ENCODE data around the gene PFKM.

Gene PFKM

DNA sequence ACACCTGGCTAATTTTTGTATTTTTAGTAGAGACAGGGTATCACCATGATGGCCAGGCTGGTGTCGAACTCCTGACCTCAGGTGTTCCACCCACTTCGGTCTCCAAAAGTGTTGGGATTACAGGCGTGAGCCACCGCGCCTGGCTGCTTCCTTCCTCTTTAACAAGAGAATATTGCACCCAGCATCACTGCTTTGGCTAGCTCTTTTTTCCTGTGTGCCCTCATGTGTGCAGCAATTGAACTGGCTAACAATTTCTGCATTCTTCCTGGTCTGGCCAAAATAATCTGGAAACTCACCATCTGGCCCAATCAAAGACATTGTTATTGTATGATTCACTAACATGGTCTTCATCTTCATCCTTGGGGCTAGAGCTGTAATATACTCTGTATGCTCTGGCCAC is 40.9 kb downstream of the PFKM start:
- no peak for DNase-seq

DNA sequence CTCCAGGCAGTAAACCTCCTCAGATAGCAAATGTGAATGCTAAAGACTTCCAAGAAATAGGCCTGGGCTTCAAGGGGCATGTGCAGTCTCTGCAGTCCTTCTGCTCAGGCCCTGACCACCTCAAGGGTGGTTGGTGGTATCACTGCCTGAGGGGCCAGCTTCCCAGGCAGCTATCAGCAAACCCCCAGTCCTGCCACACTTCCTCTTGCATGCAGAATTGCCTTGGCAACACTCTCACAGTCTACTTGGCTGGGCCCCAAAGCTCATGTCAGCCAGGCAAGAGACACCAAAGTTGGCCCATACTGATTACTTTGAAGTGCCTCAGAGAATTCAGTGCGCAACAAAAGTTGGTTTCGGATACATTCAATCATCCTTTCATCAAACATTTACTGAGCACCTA is 41.6 kb downstream of the PFKM start:
- peak; percentile 96 for DNase-seq

DNA sequence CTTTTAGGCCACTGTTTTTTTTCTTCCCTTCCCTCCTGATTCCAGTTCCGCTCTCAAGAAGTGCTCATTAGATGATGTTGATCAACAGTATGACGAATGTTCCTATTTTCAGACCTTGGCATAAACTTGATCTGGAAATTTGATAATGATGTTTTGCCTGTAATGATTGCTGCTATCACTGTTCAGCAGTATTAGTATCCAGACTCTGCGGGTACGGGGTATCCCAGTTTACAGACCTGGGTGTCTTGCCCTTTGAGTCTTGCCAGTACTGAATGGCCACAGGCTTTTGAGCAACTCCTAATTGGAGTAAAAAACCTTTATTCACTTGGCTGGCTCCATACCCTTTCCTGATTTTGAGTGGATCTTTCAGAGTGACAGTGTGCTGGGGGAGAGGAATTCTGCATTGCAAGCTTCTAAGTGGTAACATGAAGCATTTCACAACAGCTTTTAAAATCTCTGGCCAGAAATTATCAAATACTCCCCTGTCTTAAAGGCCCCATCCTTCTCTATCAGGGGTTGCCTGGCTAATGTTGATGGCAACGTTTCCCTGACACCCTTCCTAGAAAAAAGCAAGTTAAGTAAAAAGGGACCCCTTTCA is 44.1 kb downstream of the PFKM start:
- DNase-seq: peak; percentile 19

DNA sequence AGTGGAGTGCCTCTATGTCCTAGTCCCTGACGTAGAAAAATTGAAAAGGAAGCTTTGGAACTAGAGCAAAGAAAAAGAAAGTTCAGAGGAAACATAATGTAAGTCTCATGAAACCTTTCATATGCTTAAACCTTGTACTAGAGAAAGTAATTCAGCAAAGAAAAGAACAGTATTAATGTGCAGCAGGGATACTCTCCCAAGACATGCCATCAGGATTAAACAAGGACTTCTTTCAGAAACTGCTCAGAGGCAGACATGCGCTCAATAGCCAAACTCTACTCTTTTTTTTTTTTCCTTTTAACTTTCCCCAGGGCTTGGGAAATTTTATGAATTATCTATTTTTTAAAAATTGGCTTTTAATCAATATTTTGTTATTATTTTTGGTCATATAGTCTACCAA is 45.3 kb downstream of the PFKM start:
- DNase-seq: no peak

DNA sequence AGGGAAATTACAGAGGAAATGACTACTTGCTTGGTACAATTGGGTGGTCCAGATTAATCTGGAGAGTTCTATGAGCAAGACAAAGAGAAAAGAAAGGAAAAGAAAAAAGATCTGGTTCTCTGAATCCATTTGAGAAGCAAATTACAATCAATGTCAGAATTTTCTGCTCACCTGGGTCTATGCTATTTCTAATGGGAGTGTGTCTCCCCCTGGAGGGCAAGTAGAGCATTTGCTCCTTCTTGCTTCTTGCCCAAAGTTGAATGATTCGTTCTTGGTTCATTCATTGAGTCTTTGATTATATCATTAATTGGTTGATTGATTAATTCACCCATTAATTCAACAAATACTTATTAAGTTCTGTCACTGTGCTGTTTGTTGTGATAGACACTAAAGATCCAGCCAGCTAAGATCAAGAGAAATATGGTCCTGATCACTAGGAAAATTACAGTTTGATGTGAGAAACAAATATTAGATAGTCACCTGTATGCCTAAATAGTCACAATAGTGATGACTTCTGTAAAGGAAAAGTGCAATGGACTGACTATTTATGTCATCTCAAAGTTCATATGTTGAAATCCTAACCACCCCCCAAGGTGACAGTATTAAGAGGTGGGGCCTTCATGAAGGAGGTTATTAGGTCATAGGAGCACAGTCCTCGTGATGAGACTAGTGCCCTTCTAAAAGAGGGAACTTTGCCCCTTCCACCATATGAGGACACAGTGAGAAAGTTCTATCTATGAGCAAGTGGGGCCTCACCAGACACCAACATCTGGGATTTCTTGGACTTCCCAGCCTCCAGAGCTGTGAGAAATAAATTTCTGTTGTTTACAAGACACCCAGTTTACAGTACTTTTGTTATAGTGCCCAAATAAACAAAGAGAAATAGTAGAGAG is 46.2 kb downstream of the PFKM start:
- DNase-seq: peak; percentile 75

DNA sequence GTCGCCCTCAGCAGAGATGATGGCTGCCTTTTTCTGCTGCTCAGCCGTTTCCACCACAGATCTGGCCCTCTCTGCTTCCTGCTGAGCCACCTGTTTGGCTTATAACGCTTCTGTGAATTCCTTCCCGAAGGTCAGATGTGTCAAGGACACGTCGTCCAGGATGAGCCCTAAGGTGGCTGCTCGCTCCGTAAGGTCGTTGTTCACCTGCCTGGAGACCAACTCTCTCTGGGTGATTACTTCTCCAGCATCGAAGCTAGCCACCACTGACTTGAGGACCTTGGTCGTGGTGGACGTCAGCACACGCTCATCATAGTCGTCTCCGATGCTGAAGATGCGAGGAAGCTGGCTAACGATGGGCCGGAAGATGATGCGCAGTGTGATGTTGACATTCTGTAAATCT is 49.8 kb downstream of the PFKM start:
- no peak for DNase-seq

DNA sequence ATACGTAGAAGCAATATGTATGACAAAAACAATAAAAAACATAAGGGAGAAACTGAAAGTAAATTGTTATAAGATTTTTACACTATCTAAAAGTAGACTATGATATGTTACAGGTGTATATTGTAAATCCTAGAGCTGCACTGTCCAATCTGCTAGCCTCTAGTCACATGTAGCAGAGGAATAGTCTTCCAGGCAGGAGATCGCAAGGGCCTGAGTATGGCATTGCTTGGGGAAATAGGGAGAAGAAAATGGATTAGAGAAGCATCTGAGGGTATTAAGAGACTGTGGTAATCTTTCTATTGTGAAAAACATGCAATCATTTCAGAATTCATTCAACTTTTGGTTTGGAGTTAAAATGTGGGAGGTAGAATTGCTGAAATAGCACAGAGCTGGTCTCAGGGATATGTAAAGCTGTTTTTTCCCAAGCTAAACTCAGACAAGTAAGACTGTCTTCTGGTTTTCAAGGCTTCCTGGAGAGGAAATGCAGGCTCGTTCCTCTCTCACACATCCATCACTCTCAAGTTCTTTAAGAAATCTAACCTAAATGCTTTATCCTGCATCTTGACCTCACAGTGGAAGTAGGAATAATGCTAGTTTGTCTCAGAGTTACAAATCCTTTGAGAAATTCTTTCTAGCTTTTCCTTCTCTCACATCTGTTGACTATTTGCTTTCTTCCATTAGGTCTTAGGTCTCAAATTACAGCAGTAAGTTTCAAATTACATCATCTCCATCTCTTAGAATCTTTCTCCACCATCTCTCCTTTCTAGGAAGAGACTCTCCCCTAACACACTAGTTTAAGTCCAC is 56.7 kb downstream of the PFKM start:
- DNase-seq: peak; percentile 87

DNA sequence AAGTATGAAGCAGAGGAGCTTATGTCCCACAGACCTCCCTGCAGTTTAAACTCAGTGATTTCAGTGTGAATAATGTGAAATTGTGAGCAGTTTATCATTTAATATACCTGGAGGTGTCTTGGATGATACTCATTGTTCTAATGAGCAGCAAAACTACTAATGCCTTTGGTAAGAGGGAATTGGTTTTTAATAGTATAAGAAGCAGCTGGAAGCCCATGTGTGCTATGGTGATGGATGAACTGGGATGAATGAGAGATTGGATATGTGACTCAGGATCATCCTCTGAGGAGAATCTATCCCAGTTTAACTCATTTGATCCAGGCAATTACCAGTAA is 57.2 kb downstream of the PFKM start:
- DNase-seq: no peak

DNA sequence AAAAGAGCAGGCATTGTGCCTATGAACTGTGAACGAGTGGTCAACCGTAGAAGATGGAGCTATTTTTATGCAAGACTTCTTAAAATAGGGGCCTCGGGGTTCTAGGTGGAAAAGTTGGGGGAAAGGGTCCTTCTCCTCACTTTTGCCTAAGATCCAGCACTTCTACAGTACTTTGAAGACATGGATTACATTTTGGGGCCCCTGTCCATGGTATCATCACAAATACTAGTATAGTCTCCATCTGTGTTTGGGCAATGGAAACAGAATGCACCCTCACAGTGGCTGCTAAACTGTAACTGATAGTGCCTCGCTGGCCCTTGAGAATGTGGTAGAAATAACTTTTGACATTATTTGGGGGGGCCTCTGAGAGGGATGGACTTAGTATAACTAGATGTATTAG is 58.8 kb downstream of the PFKM start:
- DNase-seq: no peak

DNA sequence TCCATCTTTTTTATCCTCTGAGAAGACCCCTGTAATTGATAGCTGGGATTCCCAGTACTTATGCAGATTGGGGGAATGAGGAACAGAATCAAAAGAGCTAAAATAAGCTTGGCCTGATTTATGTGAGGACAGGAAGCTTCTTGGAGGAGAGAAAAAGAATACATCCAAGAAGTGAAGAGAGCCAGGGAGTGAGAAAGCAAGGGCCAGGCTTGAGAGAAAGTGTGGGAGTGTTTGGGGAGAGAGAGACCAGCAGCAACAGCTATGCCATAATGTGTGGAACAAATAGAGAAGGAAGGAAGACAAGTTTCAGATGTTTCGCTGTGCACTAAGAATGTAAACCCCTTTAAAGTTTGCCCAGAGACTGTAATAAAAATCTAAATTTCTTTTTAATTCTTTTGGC is 60.3 kb downstream of the PFKM start:
- no peak for DNase-seq

DNA sequence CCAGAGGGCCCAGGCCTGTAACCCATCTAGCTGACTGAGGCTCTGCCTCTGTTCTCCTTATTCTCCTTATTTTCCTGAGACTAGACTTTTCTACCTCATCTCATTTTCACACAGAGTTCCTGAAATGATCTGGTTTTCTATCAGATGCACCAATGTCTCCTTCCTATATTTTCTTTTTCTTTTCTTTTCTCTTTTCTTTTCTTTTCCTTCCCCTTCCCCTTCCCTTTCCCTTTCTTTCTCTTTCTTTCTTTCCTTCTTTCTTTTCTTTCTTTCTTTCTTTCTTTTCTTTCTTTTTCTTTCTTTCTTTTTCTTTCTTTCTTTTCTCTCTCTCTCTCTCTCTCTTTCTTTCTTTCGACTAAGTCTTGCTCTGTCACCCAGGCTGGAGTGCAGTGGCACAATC is 61.3 kb downstream of the PFKM start:
- DNase-seq: no peak

DNA sequence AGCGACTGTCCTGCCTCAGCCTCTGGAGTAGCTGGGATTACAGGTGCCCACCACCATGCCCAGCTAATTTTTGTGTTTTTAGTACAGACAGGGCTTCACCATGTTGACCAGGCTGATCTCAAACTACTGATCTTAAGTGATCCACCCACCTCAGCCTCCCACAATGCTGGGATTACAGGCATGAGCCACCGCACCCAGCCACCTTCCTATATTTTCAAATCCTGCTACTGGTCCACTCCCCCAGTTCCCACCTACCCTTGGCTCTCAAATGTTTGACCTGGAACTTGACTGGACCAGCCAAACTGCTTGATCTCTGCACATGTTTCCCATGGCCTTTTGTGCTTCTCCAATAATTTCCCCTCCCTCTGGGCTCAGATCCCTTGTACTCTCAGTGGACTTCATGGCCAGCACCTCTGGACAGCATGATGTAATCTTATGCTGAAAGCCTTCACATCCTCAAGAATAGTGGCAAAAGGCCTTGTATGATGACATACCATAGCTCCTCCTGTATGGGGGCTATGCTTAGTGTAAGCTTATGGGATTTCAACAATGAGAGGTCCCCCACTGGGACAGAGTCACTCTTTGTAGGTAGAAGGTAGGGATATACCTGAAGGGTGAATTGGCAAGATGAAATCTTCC is 61.8 kb downstream of the PFKM start:
- peak; percentile 21 for DNase-seq

DNA sequence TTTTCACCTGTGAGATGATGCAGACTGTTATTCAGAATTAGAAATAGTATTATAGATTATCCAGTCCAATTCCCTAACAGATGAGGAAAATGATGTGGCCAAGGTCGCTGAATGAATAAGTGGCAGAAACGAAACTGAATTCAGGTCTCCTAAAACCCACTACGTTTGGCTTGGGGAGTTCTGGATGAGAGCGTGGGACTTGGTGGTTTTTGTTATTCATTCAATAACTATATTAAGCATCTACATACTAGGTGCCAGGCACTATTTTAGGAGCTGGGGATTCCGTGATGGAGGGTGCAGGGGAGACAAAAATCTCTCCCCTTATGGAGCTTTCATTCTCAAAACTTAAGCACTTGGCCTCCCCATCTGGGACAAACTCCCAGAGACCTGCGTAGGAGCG is 63.5 kb downstream of the PFKM start:
- DNase-seq: no peak

DNA sequence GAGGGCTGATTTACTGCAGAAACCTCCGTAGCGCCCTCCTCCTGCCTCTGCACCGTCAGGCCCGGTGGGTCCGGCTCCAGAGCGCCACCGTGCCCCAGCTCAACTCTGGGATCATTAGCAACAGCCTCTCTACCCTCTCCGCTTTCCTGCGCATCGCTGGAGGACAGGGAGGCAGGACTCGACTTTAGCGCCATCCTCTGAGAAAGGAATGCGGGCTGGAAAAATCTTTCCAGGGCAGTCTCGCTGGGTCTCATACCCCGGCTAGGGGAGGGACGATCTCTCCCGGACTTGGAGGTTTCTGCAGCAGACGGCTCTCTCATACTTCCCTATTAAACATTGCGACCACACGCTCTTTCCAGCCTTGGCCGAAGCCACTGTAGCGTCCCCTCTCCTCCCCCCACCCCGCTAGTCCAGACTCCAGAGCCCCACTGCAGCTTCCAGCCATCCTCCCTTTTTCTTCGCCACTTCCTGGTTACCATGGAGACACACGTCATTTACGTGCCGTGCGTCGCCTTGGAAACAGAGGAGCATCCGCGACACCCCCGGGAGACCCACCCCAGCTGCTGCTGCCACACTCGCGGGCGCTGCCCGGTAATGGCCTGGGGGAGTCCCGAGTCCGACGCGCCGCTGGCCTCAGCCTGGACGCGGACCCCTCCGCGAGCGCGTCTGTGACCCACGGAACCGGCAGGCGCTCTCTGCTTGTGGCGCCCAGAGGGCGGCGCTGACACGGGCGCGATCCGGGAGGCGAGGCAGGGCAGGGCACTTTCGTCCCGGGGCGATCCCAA is 64.1 kb downstream of the PFKM start, which contains the start of gene CCDC184:
Gene CCDC184 (plus strand): TSS at position 554 of the 785 bp plus-strand sequence. CDS start 479 bp downstream, outside the sequence.
- DNase-seq: peak; percentile 70

DNA sequence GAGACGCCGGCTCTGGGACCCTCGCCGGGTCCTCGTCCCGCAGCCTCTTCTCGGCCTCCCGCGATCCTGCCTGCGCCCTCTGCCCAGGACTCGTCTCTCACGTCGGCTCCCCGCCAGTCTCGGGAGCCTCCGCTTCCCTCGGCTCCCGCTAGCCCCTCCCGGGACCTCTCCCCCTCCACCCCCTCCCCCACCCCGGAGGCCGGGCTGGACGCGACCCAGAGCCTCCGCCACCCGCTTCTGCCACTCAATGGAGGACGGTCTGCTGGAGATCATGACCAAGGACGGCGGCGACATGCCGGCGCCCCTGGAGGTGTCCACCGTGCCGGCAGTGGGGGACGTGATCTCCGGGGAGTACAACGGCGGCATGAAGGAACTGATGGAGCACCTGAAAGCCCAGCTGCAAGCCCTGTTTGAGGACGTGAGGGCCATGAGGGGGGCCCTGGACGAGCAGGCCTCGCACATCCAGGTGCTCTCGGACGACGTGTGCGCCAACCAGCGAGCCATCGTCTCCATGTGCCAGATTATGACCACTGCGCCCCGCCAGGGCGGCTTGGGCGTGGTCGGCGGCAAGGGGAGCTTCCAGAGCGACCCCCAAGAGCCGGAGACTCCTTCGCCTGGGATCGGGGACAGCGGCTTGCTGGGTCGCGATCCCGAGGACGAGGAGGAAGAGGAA is 64.8 kb downstream of the PFKM start:
- DNase-seq: no peak

DNA sequence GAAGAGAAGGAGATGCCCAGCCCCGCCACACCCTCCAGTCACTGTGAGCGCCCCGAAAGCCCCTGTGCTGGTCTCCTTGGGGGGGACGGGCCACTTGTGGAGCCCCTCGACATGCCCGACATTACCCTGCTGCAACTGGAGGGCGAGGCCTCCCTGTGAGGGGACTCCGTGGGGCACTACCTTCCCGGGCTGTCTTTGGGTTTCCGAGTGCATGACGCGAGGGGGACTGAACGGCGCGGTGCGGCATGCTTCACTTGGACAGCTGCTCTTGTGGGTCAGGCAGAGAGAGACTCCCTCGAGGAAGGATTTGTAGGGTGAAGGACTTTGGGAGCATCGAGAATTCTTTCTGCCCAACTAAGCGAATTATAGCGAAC is 65.4 kb downstream of the PFKM start:
- no peak for DNase-seq

DNA sequence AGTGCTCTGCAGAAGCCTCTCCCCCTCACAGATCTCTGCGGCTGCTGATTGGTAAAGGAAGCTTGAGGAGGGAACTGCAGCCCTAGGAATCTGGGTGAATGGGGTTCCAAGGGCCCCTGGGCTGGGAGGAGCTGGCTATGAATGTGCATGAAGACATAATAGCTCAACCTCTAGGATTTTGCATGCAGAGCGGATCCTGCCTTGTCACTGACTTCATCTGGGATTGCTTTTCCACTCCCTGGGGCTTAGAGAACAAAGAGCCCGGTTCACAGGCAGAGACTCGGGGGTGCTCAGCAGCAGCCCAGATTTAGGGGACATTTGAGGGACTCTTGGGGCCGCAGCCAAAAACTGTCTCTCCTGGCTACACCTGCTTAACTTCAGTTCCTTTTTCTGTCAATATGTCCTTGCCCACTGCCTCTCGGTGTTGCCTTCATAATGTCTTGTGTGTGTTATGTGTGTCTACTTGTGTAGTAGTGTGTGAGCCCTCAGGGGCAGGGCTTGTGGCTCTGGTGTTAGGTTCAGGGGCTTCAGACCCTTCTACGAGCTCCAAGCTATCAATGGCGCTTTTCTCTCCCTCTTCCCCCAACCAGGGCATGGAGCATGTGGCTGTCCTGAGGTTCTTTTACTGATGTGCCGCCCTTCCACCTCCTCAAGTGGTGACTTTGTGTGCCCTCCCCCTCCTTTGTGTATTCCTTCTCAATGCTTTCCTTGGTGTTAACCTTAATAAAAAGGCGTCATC is 66.2 kb downstream of the PFKM start:
- no peak for DNase-seq

DNA sequence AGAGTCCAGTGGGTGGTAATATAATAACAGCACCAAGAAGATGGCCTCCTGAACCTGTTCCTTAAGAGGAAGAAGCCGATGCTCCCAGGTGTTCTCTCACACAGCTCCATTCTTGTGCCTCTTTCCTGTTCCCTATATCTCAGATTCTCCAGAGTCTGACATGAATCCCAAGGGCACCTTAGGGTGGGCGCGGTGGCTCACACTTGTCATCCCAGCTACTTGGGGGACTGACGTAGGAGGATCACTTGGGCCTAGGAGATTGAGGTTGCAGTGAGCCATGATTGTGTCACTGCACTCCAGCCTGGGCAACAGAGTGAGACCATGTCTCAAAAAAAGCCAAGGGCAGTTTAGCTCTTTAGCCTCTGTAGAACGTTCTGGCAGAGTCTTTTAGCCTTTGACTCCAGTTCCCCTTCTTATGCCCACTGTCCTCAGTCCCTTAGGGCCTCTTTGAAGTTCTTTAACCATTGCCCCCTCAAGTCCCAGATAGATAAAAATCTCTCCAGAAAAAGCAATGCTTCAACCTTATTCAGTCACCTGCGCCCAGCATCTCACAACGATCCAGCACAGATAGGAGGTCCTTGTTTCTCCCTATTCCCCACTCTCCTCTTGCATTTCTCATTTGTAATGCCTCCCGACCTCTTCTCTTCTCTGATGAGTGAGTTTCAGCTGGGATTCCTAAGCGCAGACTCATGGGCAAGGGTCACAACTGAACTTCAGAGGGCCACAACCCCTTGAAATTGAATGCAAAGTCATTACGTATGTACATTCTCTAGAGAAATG is 68.9 kb downstream of the PFKM start:
- DNase-seq: no peak

DNA sequence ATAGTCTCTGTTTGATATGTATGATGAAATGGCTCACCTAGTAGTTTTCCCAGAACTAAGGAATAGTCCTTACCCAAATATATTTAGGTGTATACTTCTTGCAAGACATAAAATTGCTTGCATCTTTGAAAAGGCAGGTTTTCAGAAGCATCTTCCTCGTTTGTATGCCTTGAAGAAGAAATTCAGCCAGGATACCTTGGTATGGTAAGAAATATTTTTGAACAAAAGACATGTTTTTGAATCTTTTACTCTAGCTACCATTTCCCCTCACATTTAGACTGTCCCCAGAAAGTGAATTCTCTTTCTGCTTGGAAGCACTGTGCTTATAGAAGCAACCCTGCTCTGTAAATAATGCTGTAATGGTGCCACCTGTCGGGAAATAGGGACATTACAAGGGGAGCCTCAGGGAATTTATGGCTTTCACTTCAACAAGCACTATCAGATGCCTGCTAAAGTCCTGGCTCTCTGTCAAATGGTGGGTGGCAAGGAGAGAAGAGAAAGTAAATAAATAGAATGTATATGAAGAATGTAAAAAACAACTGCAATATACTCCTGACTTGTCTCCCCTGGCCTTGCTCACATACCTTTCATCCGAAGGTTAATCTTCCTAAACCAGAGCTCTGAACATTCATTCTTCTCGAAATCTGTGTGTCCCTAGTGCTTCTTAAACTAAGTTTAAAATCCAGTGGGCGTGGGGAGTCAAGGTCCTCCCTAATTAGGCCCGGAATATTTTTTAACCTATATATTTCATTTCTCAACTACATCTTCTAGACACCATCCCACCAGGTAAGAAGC is 70.4 kb downstream of the PFKM start:
- DNase-seq: peak; percentile 95
